GM13976 (cell line): ENCODE measurements around the gene SCUBE2.

Experiments used
- DNase-seq: peaks from one replicate; pipeline ENCODE4 v3.0.0; 2012; ENCODE audit warnings: low spot score
- CTCF ChIP-seq: IDR thresholded peaks from 2 replicates; pipeline ENCODE4 v1.5.1; 2012; ENCODE audit warnings: borderline replicate concordance, mild to moderate bottlenecking; ENCODE audit not compliant: insufficient read depth; ENCODE audit errors: extremely low read depth, missing control alignments, control extremely low read depth
- in situ Hi-C: fragments of 300-500 bp; cut with MboI; formaldehyde crosslinking; loops from one replicate; pipeline ENCODE4 v1.12.0; 2022; ENCODE audit warnings: low sequenced_read_pairs, mixed read lengths, inconsistent platforms; ENCODE audit not compliant: unreplicated experiment

Gene SCUBE2

GRCh38 chr11:9057888-9058287, 33.5 kb downstream of the SCUBE2 start:
- DNase-seq: no peak
- in situ Hi-C loops: no loop called here
- TF ChIP-seq CTCF: no peak

GRCh38 chr11:9057007-9057406, 34.4 kb downstream of the SCUBE2 start:
- no peak for DNase-seq
- no peak for TF ChIP-seq CTCF
- in situ Hi-C loops: no loop called here

- DNase-seq: no peak
- TF ChIP-seq CTCF: no peak
- in situ Hi-C loops: no loop called here
Observed at GRCh38 chr11:9056467-9056866, 34.9 kb downstream of the SCUBE2 start.

- in situ Hi-C loops: no loop called here
- no peak for DNase-seq
- no peak for TF ChIP-seq CTCF
Observed at GRCh38 chr11:9053316-9054035, 37.9 kb downstream of the SCUBE2 start.

- DNase-seq: no peak
- in situ Hi-C loops: no loop called here
- TF ChIP-seq CTCF: no peak
Observed at GRCh38 chr11:9052316-9052715, 39.1 kb downstream of the SCUBE2 start.

GRCh38 chr11:9049959-9050358, 41.4 kb downstream of the SCUBE2 start:
- no peak for TF ChIP-seq CTCF
- in situ Hi-C loops: no loop called here
- no peak for DNase-seq
